ENCODE results near the gene NPEPL1. TPM values are rescaled to one million over a fixed set of nuclear protein-coding genes. Genes with fewer than 3 reads are reported as not detected.

The NPEPL1 gene
- total RNA-seq, 1 experiment from 2014 or later = 23.4 TPM

GRCh38 chr20:58698741-58699622, 6.4 kb downstream of the NPEPL1 start:
- Mint-ChIP-seq H3K27ac (ENCODE audit: low read depth, unreplicated experiment) (no peak overlapping the region), H3K36me3 (ENCODE audit: insufficient read depth, unreplicated experiment) (peaks cover 22% of the 10 kb centered on the region), H3K27me3 (ENCODE audit: insufficient read depth, unreplicated experiment) (no peaks in the 10 kb centered on the region), H3K4me1 (ENCODE audit: insufficient read depth, unreplicated experiment) (no peaks in the 10 kb centered on the region), H3K4me3 (ENCODE audit: unreplicated experiment) (no peak overlapping the region), H3K9me3 (ENCODE audit: unreplicated experiment) (no peaks in the 10 kb centered on the region)
- ChIA-PET POLR2A (no interaction called here), CTCF (interaction anchor here (0.5 kb wide), 1 partner anchor 20 kb away, joined by 3 read pairs; no protein-coding TSS in a partner anchor)
- TF ChIP-seq, protein P1, sequence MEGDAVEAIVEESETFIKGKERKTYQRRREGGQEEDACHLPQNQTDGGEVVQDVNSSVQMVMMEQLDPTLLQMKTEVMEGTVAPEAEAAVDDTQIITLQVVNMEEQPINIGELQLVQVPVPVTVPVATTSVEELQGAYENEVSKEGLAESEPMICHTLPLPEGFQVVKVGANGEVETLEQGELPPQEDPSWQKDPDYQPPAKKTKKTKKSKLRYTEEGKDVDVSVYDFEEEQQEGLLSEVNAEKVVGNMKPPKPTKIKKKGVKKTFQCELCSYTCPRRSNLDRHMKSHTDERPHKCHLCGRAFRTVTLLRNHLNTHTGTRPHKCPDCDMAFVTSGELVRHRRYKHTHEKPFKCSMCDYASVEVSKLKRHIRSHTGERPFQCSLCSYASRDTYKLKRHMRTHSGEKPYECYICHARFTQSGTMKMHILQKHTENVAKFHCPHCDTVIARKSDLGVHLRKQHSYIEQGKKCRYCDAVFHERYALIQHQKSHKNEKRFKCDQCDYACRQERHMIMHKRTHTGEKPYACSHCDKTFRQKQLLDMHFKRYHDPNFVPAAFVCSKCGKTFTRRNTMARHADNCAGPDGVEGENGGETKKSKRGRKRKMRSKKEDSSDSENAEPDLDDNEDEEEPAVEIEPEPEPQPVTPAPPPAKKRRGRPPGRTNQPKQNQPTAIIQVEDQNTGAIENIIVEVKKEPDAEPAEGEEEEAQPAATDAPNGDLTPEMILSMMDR (IDR thresholded peaks at IDR 0.05; ENCODE audit: unreplicated experiment) = no peak
- no peak for DNase-seq (ENCODE audit: unreplicated experiment)
- no TSS peak for BruUV-seq (replicated peaks)
- intact Hi-C loops (cut with micrococcal nuclease) = no loop called here

GRCh38 chr20:58699623-58700107, 7.1 kb downstream of the NPEPL1 start:
- ChIA-PET POLR2A (no interaction called here), CTCF (no interaction called here)
- TF ChIP-seq, protein P1 (IDR thresholded peaks at IDR 0.05; ENCODE audit: unreplicated experiment) = no peak
- Mint-ChIP-seq H3K4me1 (ENCODE audit: insufficient read depth, unreplicated experiment) (no peaks in the 10 kb centered on the region), H3K27me3 (ENCODE audit: insufficient read depth, unreplicated experiment) (no peaks in the 10 kb centered on the region), H3K4me3 (ENCODE audit: unreplicated experiment) (no peak overlapping the region), H3K27ac (ENCODE audit: low read depth, unreplicated experiment) (no peak overlapping the region), H3K9me3 (ENCODE audit: unreplicated experiment) (no peaks in the 10 kb centered on the region), H3K36me3 (ENCODE audit: insufficient read depth, unreplicated experiment) (peaks cover 22% of the 10 kb centered on the region)
- BruUV-seq (replicated peaks) = no TSS peak
- intact Hi-C loops (cut with micrococcal nuclease) = no loop called here
- no peak for DNase-seq (ENCODE audit: unreplicated experiment)

GRCh38 chr20:58700121-58700821, 7.7 kb downstream of the NPEPL1 start:
- no peak for DNase-seq (ENCODE audit: unreplicated experiment)
- Mint-ChIP-seq H3K27me3 (ENCODE audit: insufficient read depth, unreplicated experiment) (no peaks in the 10 kb centered on the region), H3K4me3 (ENCODE audit: unreplicated experiment) (no peak overlapping the region), H3K27ac (ENCODE audit: low read depth, unreplicated experiment) (no peak overlapping the region), H3K36me3 (ENCODE audit: insufficient read depth, unreplicated experiment) (peaks cover 25% of the 10 kb centered on the region), H3K4me1 (ENCODE audit: insufficient read depth, unreplicated experiment) (no peaks in the 10 kb centered on the region), H3K9me3 (ENCODE audit: unreplicated experiment) (no peaks in the 10 kb centered on the region)
- intact Hi-C loops (cut with micrococcal nuclease) = no loop called here
- TF ChIP-seq, protein P1 (IDR thresholded peaks at IDR 0.05; ENCODE audit: unreplicated experiment) = no peak
- BruUV-seq (replicated peaks) = no TSS peak
- POLR2A ChIA-PET = no interaction called here
- CTCF ChIA-PET = no interaction called here

DNA sequence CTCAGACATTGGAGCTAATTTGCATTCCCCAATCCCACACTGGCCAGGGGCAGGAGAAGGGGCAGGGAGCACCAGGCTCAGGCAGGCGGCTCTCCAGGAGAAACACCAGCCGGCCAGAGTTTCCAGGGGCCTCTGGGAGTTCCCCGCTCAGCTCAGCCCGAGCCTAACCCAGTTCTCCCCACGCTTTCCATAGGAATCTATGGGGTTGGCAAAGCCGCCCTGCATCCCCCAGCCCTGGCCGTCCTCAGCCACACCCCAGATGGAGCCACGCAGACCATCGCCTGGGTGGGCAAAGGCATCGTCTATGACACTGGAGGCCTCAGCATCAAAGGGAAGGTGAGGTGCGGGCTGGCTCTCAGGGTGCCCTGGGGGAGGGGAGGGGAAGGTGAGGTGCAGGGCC, 8.2 kb downstream of the NPEPL1 start:
- TF ChIP-seq, protein P1 (IDR thresholded peaks at IDR 0.05; ENCODE audit: unreplicated experiment) = no peak
- ChIA-PET CTCF (no interaction called here), POLR2A (no interaction called here)
- no peak overlapping the region for H3K27ac Mint-ChIP-seq (ENCODE audit: low read depth, unreplicated experiment)
- BruUV-seq (replicated peaks) = no TSS peak
- no peaks in the 10 kb centered on the region for H3K27me3 Mint-ChIP-seq (ENCODE audit: insufficient read depth, unreplicated experiment)
- H3K36me3 Mint-ChIP-seq (ENCODE audit: insufficient read depth, unreplicated experiment) = peaks cover 25% of the 10 kb centered on the region
- H3K4me3 Mint-ChIP-seq (ENCODE audit: unreplicated experiment) = no peak overlapping the region
- no peaks in the 10 kb centered on the region for H3K9me3 Mint-ChIP-seq (ENCODE audit: unreplicated experiment)
- intact Hi-C loops (cut with micrococcal nuclease) = no loop called here
- H3K4me1 Mint-ChIP-seq (ENCODE audit: insufficient read depth, unreplicated experiment) = no peaks in the 10 kb centered on the region
- DNase-seq (ENCODE audit: unreplicated experiment) = no peak

Data from MCF 10A (cell line).